Kidney epithelial cell (primary cell): ENCODE measurements around the gene LTBP4. TPM values are rescaled to one million over a fixed set of nuclear protein-coding genes. Genes with fewer than 3 reads are reported as not detected.

Experiments
- DNase-seq: peaks from one replicate; pipeline ENCODE4 v3.0.0-alpha.2; 2010; ENCODE audit warnings: low read depth
- H3K27me3 ChIP-seq: 2 replicates; pipeline ENCODE4 v1.6.0; 2011; ENCODE audit warnings: low read length; ENCODE audit not compliant: control insufficient read depth, insufficient read depth
- H3K36me3 ChIP-seq: 2 replicates; pipeline ENCODE4 v1.5.1; 2011; ENCODE audit warnings: low read length; ENCODE audit not compliant: control insufficient read depth, insufficient read depth
- H3K4me3 ChIP-seq: 2 replicates; pipeline ENCODE4 v1.5.1; 2011; ENCODE audit warnings: low read depth, mild to moderate bottlenecking, control low read depth, low read length
- CTCF ChIP-seq: IDR thresholded peaks from 2 replicates; pipeline ENCODE4 v1.5.1; 2011; ENCODE audit warnings: mild to moderate bottlenecking, moderate library complexity, low read length, control low read depth, inconsistent platforms; ENCODE audit not compliant: insufficient read depth, poor library complexity, severe bottlenecking
- total RNA-seq: library from RNA; depleted of rRNA; stranded (reverse); fragments of >200 nt; gene quantifications from 2 replicates; pipeline ENCODE4 v1.2.3, GENCODE V29; 2015

The LTBP4 gene
- total RNA-seq, 1 donor from 2014 or later, result 89.3 TPM

- Histone ChIP-seq H3K36me3 (no peaks in the 10 kb centered on the region), H3K4me3 (no peak overlapping the region), H3K27me3 (no peaks in the 10 kb centered on the region)
- no peak for TF ChIP-seq CTCF
- no peak for DNase-seq
These were observed 25.7 kb downstream of the LTBP4 start for GRCh38 chr19:40626918-40627317.

GRCh38 chr19:40627486-40628279 lies 26.5 kb downstream of the LTBP4 start:
- Histone ChIP-seq H3K36me3 (no peaks in the 10 kb centered on the region), H3K4me3 (no peak overlapping the region), H3K27me3 (no peaks in the 10 kb centered on the region)
- DNase-seq, result no peak
- TF ChIP-seq CTCF, result no peak

- TF ChIP-seq CTCF, result no peak
- Histone ChIP-seq H3K4me3 (no peak overlapping the region), H3K36me3 (no peaks in the 10 kb centered on the region), H3K27me3 (no peaks in the 10 kb centered on the region)
- DNase-seq, result no peak
These were observed 28.2 kb downstream of the LTBP4 start for GRCh38 chr19:40629346-40629745.

GRCh38 chr19:40630571-40631160 lies 29.5 kb downstream of the LTBP4 start:
- TF ChIP-seq CTCF, result no peak
- Histone ChIP-seq H3K36me3 (no peaks in the 10 kb centered on the region), H3K27me3 (peaks cover 3% of the 10 kb centered on the region)

GRCh38 chr19:40632311-40633036 lies 31.3 kb downstream of the LTBP4 start:
- DNase-seq, result no peak
- Histone ChIP-seq H3K4me3 (no peak overlapping the region), H3K27me3 (peaks cover 3% of the 10 kb centered on the region), H3K36me3 (no peaks in the 10 kb centered on the region)
- TF ChIP-seq CTCF, result no peak

More at GRCh38 chr19:40630571-40631160, 29.5 kb downstream of the LTBP4 start:
- no peak for DNase-seq
- H3K4me3 ChIP-seq, result no peak overlapping the region
